ENCODE results near the gene TSEN15.

DNA sequence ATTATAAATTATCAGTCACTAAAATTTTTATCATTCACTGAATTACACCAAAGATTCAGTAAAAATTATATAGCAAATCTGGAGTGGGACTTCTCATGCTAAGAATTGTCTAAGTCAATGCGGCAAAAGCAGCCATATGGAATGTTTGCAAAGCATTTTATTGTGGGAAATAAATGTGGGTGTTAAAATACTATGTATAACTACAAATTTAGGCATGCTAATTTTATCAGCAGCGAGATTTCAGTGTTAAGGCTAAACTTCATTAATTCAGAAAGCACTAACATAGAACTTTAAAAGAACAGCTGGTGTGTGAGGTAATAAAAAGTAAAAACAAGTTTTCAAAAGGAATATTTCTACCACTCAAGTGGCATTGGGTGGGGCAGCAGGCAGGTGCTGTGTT is 35.4 kb upstream of the TSEN15 start:
- TF ChIP-seq, protein P1, sequence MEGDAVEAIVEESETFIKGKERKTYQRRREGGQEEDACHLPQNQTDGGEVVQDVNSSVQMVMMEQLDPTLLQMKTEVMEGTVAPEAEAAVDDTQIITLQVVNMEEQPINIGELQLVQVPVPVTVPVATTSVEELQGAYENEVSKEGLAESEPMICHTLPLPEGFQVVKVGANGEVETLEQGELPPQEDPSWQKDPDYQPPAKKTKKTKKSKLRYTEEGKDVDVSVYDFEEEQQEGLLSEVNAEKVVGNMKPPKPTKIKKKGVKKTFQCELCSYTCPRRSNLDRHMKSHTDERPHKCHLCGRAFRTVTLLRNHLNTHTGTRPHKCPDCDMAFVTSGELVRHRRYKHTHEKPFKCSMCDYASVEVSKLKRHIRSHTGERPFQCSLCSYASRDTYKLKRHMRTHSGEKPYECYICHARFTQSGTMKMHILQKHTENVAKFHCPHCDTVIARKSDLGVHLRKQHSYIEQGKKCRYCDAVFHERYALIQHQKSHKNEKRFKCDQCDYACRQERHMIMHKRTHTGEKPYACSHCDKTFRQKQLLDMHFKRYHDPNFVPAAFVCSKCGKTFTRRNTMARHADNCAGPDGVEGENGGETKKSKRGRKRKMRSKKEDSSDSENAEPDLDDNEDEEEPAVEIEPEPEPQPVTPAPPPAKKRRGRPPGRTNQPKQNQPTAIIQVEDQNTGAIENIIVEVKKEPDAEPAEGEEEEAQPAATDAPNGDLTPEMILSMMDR (IDR thresholded peaks at IDR 0.05 in 2 of 3, conservative IDR thresholded peaks at IDR 0.05 in 1 of 3; ENCODE audit: insufficient read depth in 2 of 3, low read depth in 1 of 3, low read length in 3 of 3) = no peak
- no peak for TF ChIP-seq HMGXB4 (CRISPR knock-in tag; IDR thresholded peaks at IDR 0.05)
- TF ChIP-seq POLR2A (conservative IDR thresholded peaks at IDR 0.05) = no peak
- no peak for TF ChIP-seq ATF4 (CRISPR knock-in tag; IDR thresholded peaks at IDR 0.05)
- TF ChIP-seq FIP1L1 (IDR thresholded peaks at IDR 0.05; ENCODE audit: low read depth, low read length, poor library complexity, severe bottlenecking) = no peak
- TF ChIP-seq RAD21 (CRISPR knock-in tag; conservative IDR thresholded peaks at IDR 0.05 in 1 of 2, IDR thresholded peaks at IDR 0.05 in 1 of 2) = no peak
- no peak for TF ChIP-seq ELF4 (CRISPR knock-in tag; IDR thresholded peaks at IDR 0.05)
- no peak for TF ChIP-seq TEAD4 (IDR thresholded peaks at IDR 0.05; ENCODE audit: low read length)
- no peak for TF ChIP-seq TEAD4 (CRISPR knock-in tag; IDR thresholded peaks at IDR 0.05; ENCODE audit: borderline replicate concordance)
- TF ChIP-seq ZNF12 (CRISPR knock-in tag; IDR thresholded peaks at IDR 0.05) = no peak
- TF ChIP-seq ZNF143 (CRISPR knock-in tag; IDR thresholded peaks at IDR 0.05) = no peak
- no peak for TF ChIP-seq MBD2 (IDR thresholded peaks at IDR 0.05; ENCODE audit: borderline replicate concordance, low read depth)
- no peak for TF ChIP-seq FOSL1 (tag; conservative IDR thresholded peaks at IDR 0.05)

All from K562 (cell line).